Activated naive CD4-positive, alpha-beta T cell treated with anti-CD3 and anti-CD28 coated beads, Interleukin-2, amount 50 U/mL, for 24 hours (primary cell): ENCODE data around the gene DAB1.

ENCODE experiments used
- H3K27ac Mint-ChIP-seq: one replicate; pipeline ENCODE4 v1.8.0; 2021; ENCODE audit warnings: mild to moderate bottlenecking, mixed read lengths
- H3K27me3 Mint-ChIP-seq: one replicate; pipeline ENCODE4 v1.8.0; 2021; ENCODE audit warnings: mixed read lengths
- H3K36me3 Mint-ChIP-seq: one replicate; pipeline ENCODE4 v1.8.0; 2021; ENCODE audit warnings: mixed read lengths
- H3K4me1 Mint-ChIP-seq: one replicate; pipeline ENCODE4 v1.8.0; 2021; ENCODE audit warnings: mixed read lengths
- H3K4me3 Mint-ChIP-seq: one replicate; pipeline ENCODE4 v1.8.0; 2021; ENCODE audit warnings: mild to moderate bottlenecking, mixed read lengths
- H3K9me3 Mint-ChIP-seq: one replicate; pipeline ENCODE4 v1.8.0; 2021; ENCODE audit warnings: mixed read lengths

DAB1 gene

DNA sequence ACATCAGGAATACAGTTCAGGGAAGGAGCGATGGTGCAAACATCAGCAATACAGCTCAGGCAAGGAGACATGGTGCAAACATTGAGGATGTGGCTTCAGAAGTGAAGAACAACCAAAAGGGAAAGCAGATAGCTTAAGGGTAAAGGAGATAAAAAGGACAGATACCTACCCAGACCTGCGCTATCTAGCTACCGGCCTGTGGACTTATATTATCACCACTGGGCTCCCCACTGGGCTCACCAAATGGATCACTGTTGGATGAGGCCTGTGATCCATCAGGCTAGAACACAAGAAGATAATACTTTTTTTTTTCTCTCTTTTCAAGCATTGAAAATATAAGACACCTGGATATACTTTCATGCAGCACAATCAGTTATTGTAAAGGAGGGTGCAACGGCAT, 413.3 kb downstream of the DAB1 start:
- H3K9me3 Mint-ChIP-seq = no peaks in the 10 kb centered on the region
- no peaks in the 10 kb centered on the region for H3K36me3 Mint-ChIP-seq
- no peak overlapping the region for H3K4me3 Mint-ChIP-seq
- H3K27me3 Mint-ChIP-seq = peaks cover 9% of the 10 kb centered on the region
- H3K27ac Mint-ChIP-seq = no peak overlapping the region
- no peaks in the 10 kb centered on the region for H3K4me1 Mint-ChIP-seq

GRCh38 chr1:57007948-57008347, 415.9 kb downstream of the DAB1 start:
- Mint-ChIP-seq H3K9me3 (no peaks in the 10 kb centered on the region), H3K4me1 (no peaks in the 10 kb centered on the region), H3K4me3 (no peak overlapping the region), H3K27me3 (peaks cover 11% of the 10 kb centered on the region), H3K27ac (no peak overlapping the region), H3K36me3 (no peaks in the 10 kb centered on the region)

- Mint-ChIP-seq H3K4me1 (no peaks in the 10 kb centered on the region), H3K9me3 (no peaks in the 10 kb centered on the region), H3K36me3 (no peaks in the 10 kb centered on the region), H3K27ac (no peak overlapping the region), H3K27me3 (peaks cover 11% of the 10 kb centered on the region), H3K4me3 (no peak overlapping the region)
Observed at GRCh38 chr1:57007472-57007871, 416.4 kb downstream of the DAB1 start.

GRCh38 chr1:57003398-57004139, 420.3 kb downstream of the DAB1 start:
- Mint-ChIP-seq H3K27ac (no peak overlapping the region), H3K4me1 (no peaks in the 10 kb centered on the region), H3K27me3 (peaks cover 3% of the 10 kb centered on the region), H3K36me3 (no peaks in the 10 kb centered on the region), H3K4me3 (no peak overlapping the region), H3K9me3 (no peaks in the 10 kb centered on the region)

- peaks cover 9% of the 10 kb centered on the region for H3K27me3 Mint-ChIP-seq
- H3K4me3 Mint-ChIP-seq = no peak overlapping the region
- no peaks in the 10 kb centered on the region for H3K4me1 Mint-ChIP-seq
- no peak overlapping the region for H3K27ac Mint-ChIP-seq
- H3K9me3 Mint-ChIP-seq = peaks cover 3% of the 10 kb centered on the region
- no peaks in the 10 kb centered on the region for H3K36me3 Mint-ChIP-seq
Observed at GRCh38 chr1:56995414-56996100, 428.3 kb downstream of the DAB1 start.

- H3K27ac Mint-ChIP-seq = no peak overlapping the region
- no peaks in the 10 kb centered on the region for H3K4me1 Mint-ChIP-seq
- H3K27me3 Mint-ChIP-seq = peaks cover 9% of the 10 kb centered on the region
- peaks cover 5% of the 10 kb centered on the region for H3K9me3 Mint-ChIP-seq
- no peaks in the 10 kb centered on the region for H3K36me3 Mint-ChIP-seq
- no peak overlapping the region for H3K4me3 Mint-ChIP-seq
Observed at GRCh38 chr1:56993475-56993874, 430.4 kb downstream of the DAB1 start.

DNA sequence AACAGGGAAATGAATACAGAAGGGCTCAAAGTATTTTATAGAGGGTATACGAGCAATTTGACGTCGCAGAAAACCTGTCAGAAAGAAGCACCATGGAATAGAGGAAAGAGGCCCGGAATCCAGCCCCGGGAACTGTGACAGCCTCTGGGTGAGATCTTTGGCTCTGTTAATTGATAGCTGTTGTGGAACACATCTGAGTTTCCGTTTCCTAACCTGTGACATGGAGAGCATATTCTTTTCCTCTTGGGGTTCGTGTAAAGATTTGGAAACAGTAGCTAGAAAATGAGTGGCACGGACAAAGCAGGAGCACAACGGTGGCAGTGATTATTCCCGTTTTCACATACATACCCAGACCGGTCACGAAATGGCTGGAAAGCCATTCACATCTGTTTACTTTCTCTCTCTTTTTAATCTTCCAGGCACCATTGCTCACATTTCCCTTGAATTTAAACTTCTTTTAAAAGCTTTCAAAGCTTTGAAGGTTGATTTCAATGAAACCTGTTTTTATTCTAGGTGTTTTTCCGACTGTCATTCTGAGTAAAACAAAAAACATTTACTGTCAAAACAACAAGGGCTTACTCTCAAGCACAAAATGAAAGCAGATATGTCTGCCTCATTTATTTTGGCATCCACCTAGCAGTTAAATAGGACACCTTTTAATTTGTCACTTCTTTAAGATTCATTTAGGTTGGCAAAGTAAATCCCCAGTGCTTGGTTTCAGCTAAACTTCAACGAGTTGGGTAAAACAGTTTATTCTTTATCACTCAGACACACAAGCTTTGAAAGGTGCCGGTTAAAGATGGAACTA, 431.3 kb downstream of the DAB1 start:
- Mint-ChIP-seq H3K4me1 (no peaks in the 10 kb centered on the region), H3K9me3 (peaks cover 5% of the 10 kb centered on the region), H3K27ac (no peak overlapping the region), H3K27me3 (peaks cover 9% of the 10 kb centered on the region), H3K4me3 (no peak overlapping the region), H3K36me3 (no peaks in the 10 kb centered on the region)

GRCh38 chr1:56991576-56991975, 432.3 kb downstream of the DAB1 start:
- Mint-ChIP-seq H3K4me1 (no peaks in the 10 kb centered on the region), H3K4me3 (no peak overlapping the region), H3K9me3 (peaks cover 5% of the 10 kb centered on the region)

DNA sequence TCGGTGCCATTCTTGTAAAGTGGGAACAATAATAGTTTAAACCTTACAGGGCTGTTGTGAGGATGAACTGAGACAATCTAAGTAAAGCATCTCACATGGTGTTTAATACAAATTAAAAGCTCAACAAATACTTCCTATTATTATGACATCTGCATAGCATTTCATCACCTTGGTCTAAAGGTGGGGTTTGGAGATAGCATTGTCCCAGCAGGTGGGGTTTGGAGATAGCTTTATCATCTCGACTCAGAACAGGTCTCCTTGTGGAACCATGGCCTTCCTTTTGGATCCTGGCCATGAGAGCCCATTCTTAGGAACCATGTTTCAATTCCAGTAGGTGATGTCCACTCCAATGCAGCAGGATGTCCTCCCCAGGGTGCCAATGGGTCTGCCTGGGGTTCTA, 437.5 kb downstream of the DAB1 start:
- no peak overlapping the region for H3K27ac Mint-ChIP-seq
- H3K27me3 Mint-ChIP-seq = peaks cover 4% of the 10 kb centered on the region
- H3K36me3 Mint-ChIP-seq = no peaks in the 10 kb centered on the region
- H3K4me1 Mint-ChIP-seq = no peaks in the 10 kb centered on the region
- H3K9me3 Mint-ChIP-seq = peaks cover 5% of the 10 kb centered on the region
- H3K4me3 Mint-ChIP-seq = no peak overlapping the region

More at GRCh38 chr1:56991576-56991975, 432.3 kb downstream of the DAB1 start:
- Mint-ChIP-seq H3K36me3 (no peaks in the 10 kb centered on the region), H3K27ac (no peak overlapping the region), H3K27me3 (peaks cover 9% of the 10 kb centered on the region)

GRCh38 chr1:56985857-56986256, 438.0 kb downstream of the DAB1 start:
- H3K36me3 Mint-ChIP-seq = no peaks in the 10 kb centered on the region
- no peak overlapping the region for H3K4me3 Mint-ChIP-seq
- H3K9me3 Mint-ChIP-seq = peaks cover 5% of the 10 kb centered on the region
- peaks cover 3% of the 10 kb centered on the region for H3K27me3 Mint-ChIP-seq
- no peak overlapping the region for H3K27ac Mint-ChIP-seq
- no peaks in the 10 kb centered on the region for H3K4me1 Mint-ChIP-seq

DNA sequence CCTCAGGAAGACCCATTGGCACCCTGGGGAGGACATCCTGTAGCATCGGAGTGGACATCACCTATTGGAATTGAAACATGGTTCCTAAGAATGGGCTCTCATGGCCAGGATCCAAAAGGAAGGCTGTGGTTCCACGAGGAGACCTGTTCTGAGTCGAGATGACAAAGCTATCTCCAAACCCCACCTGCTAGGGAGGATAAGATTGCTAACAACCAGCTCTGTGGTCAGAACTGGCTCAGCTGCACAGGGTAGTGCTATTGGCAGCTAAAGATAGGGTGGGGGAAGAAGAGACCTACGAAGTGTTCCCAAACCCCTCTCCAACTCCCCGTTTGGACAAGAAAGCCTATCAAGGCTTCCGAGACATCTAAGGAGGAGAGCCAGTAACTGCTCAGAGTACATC, 440.4 kb downstream of the DAB1 start:
- Mint-ChIP-seq H3K27me3 (no peaks in the 10 kb centered on the region), H3K4me3 (no peak overlapping the region), H3K36me3 (no peaks in the 10 kb centered on the region), H3K27ac (no peak overlapping the region), H3K9me3 (no peaks in the 10 kb centered on the region), H3K4me1 (no peaks in the 10 kb centered on the region)

DNA sequence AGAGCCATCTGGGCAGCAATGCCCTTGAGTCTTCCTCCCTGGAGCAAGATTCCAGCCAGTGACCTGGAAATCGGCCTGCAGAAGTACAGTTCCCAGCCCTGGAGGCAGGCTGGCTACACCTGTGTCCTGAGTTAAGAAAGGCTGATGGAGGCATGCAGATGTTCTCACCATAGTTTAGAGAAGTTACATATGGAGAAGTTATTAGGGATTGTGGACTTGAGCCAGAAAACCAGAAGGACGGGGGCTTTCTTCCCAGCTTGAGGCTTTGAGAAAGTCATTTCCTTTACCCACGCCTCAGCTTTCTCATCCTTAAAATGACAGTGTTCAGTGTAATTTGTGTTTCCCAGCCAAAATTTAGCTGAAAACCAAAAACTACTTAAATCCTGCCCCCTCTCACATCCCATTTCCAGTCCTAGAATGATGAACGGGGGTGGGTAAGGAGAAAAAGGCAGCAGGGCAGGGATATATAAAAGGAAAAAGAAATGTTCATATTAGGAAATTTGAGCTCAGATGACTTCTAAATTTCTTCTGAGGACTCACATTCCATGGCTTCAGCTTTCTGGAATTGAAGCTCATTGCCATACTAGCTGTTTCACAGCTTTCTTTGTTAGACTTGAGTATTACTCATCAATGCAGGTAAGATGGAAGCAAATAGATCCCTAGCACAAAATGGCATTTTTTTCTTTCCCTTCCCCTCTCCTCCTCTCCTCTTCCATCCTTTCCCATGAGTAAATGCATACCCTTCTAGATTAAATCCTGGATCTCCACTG, 443.7 kb downstream of the DAB1 start:
- Mint-ChIP-seq H3K9me3 (no peaks in the 10 kb centered on the region), H3K27ac (no peak overlapping the region), H3K27me3 (no peaks in the 10 kb centered on the region), H3K4me3 (no peak overlapping the region), H3K4me1 (no peaks in the 10 kb centered on the region), H3K36me3 (no peaks in the 10 kb centered on the region)

DNA sequence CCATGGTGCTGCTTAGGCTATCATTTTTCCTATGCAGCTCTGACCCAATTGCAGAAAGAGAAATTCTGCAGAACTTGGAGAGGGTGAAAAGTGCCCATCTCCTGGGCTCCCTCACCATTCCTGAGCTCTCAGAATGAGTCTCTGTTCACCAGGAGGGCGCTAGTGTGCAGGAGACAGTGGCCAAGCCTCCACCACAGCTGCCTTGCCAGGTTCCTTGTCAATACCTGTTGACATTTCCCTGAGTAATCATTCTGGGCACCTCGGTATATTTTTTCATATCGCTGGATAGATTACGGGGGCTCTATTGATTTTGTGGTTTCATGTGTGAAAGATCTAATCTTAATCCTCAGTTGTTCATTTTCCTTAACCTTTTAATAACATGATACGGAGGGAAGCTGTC, 445.0 kb downstream of the DAB1 start:
- Mint-ChIP-seq H3K27me3 (no peaks in the 10 kb centered on the region), H3K9me3 (no peaks in the 10 kb centered on the region), H3K36me3 (no peaks in the 10 kb centered on the region), H3K4me3 (no peak overlapping the region), H3K27ac (no peak overlapping the region), H3K4me1 (no peaks in the 10 kb centered on the region)

- Mint-ChIP-seq H3K36me3 (no peaks in the 10 kb centered on the region), H3K4me3 (no peak overlapping the region), H3K9me3 (no peaks in the 10 kb centered on the region), H3K27ac (no peak overlapping the region), H3K4me1 (no peaks in the 10 kb centered on the region), H3K27me3 (no peaks in the 10 kb centered on the region)
Observed at GRCh38 chr1:56977910-56978309, 445.9 kb downstream of the DAB1 start.

- no peaks in the 10 kb centered on the region for H3K4me1 Mint-ChIP-seq
- H3K27ac Mint-ChIP-seq = no peak overlapping the region
- H3K9me3 Mint-ChIP-seq = no peaks in the 10 kb centered on the region
- H3K36me3 Mint-ChIP-seq = no peaks in the 10 kb centered on the region
- H3K4me3 Mint-ChIP-seq = no peak overlapping the region
- H3K27me3 Mint-ChIP-seq = peaks cover 3% of the 10 kb centered on the region
Observed at GRCh38 chr1:56975446-56975845, 448.4 kb downstream of the DAB1 start.
